GM21825 (cell line): ENCODE results near the gene RNF17.

Source experiments
- ATAC-seq: cut with Tn5 transposase; IDR thresholded peaks from one replicate; pipeline ENCODE4 v1.9.1; 2021; ENCODE audit warnings: mild to moderate bottlenecking, moderate library complexity; ENCODE audit not compliant: unreplicated experiment

The RNF17 gene

DNA sequence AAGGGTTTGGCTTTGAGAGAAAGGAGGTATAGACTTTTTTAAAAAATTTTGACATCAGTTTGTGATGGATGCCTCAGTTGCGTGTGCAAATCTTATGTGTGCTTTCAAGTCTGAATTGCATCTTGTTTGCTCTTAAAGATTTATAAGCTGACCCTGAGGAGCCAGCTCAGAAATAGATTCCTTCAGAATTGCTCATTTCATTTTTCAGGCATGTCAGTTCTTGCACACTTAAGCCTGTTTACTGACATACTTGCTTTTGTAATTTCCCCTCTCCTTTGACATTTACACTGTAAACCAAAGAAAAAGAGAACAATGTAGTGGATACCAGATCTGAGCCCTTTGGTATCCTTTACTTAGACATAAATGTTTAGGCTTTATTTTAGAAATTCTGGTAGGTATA, 87.6 kb downstream of the RNF17 start:
- ATAC-seq = no peak

DNA sequence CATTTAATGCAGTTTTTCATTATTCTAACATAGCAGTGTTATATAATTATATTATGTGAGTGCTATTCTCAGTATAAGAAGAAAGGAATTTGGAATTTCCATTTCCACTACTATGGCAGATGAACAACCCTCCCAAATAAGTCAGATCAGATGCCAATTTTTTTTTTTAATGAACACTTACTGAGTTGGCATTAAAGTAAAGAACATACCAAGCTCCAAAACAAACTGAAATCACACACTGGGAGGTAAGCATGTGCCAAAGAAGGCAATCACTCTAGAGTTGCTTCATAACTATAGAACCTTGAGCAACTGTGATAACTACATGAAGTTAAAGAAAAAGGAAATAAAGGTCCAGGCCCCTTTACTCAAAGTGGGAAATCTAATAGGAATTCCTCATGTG, 90.3 kb downstream of the RNF17 start:
- no peak for ATAC-seq

- no peak for ATAC-seq
Measured at GRCh38 chr13:24858953-24859352, 95.0 kb downstream of the RNF17 start.

- no peak for ATAC-seq
Measured at GRCh38 chr13:24860770-24861169, 96.8 kb downstream of the RNF17 start.

DNA sequence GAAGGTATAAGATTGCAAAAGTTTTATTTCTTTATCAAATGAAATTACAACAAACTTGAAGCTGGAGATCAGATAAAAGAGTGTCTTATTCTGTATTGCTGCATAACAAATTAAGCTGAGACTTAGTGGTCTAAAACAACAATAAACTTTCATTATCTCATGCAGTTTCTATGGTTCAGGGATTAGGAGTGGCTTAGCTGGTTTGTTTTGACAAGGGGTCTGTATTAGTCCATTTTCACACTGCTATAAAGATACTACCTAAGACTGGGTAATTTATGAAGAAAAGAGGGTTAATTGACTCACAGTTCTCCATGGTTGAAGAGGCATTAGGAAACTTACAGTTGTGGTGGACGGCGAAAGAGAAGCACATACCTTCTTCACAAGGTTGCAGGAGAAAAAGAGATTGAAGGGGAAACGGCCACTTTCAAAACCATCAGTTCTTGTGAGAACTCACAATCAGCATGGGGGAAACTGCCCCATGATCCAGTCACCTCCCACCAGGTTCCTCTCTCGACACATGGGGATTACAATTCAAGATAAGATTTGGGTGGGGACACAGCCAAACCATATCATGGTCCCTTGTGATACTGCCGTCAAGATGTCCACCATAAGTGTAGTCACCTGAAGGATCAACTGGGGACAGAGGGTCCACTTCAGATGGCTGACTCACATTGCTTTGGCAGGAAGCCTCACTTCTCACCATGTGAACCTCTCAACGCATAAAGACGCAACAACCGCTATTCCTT, 97.8 kb downstream of the RNF17 start:
- no peak for ATAC-seq

DNA sequence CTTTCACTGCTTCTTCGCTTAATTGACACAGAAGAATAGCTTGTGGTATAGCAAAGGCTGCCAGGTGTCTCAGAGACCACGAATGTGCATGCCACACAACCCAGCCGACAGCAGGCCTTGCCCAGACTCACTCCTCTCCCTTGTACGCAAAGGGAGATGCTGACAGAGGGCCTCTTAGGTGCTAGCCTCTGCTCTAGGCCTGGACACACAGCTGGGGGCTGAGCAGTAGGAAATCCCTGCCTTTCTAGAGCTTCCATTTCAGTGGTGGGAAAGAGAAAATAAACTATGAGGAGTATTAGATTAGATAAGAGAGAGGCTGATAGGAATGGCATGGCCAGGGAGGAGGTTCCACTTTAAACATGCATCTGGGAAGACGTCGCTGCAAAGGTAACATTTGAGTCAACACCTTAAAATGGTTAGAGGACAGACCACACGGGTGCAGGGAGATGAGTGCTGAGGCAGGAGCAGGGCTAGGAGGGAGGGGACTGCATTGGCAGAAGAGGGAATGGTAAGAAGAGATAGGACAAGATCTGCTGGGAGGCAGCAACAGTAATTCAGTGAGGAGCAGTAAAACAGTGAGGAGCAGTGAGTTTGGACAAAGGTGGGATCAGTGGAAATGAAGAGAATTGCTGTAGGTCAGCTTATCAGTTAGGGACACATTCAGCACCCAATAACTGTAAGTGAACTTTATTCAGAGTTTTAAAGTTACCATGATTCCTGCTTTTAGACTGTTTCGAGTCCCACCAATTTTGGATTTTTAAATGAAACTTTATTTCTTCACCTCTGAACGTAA, 100.0 kb downstream of the RNF17 start:
- ATAC-seq = no peak

GRCh38 chr13:24864579-24864978, 100.6 kb downstream of the RNF17 start:
- ATAC-seq = no peak

DNA sequence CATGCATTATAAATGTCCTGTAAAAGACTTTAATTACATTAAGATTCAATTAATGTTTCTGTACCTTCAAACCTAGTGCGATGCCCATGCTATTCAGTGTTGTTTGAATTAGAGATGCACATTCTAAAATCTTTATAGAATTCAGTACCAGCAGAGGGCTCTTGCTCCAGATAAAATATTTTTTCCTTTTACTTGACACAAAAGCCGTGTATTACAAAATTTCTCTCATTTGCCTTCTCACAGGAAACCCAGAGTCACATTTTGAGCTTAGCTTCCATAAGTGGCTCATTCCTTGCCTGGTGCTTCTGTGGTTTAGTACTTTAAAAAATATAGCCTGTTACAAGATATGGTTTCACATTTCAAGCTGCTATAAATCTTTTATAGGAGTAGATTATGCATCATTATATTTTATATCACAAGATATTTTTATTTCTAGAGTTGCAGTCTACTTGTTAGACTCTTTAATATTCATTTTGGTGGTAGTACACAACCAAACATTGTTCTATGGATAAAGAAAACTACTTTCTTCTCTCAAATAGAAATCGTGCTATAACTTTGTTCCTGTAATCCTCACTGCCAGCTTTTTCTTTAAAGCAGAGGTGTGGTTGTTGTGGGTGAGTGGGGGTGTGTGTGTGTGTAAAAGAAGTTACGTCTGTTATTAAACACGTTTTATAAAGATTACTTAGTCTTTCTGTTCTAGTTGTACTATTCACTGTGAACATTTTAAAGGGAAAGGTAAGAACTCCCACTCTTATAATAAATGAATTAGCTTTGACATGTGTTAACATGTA, 101.4 kb downstream of the RNF17 start:
- no peak for ATAC-seq

DNA sequence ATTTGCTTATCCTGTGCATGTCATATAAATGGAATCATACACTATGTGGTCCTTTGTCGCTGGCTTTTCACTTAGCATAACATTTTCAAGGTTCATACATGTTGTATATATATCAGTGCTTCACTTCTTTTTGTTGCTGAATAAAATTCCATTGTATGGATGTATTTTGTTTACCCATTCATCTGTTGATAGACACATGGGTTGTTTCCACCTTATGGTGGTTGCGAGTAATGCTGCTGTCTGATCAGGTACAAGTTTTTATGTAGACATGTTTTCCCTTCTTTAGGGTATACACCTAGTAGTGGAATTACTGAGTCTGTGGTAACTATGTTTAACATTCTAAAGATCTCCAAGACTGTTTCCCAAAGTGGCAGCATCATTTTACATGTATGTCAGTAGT, 102.5 kb downstream of the RNF17 start:
- no peak for ATAC-seq

- no peak for ATAC-seq
Measured at GRCh38 chr13:24868874-24869273, 104.9 kb downstream of the RNF17 start.

- ATAC-seq = no peak
Measured at GRCh38 chr13:24870380-24870760, 106.4 kb downstream of the RNF17 start.

DNA sequence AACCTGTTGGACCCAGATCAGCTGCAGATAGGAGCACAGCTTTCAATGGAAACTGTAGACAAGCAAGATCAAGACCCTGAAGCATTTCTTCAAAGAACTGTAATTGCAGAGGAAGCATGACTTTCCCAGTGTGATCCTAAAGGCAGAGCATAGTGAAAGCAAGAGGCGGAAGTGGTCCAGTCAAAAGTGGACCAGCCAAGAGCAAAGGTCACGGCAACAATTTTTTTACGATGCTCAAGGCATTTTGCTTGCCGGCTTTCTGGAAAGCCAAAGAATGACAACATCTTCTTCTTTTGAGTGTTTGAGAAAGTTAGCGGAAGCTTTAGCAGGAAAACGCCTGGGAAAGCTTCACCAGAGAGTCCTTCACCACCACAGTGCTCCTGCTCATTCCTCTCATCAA, 111.6 kb downstream of the RNF17 start:
- no peak for ATAC-seq

DNA sequence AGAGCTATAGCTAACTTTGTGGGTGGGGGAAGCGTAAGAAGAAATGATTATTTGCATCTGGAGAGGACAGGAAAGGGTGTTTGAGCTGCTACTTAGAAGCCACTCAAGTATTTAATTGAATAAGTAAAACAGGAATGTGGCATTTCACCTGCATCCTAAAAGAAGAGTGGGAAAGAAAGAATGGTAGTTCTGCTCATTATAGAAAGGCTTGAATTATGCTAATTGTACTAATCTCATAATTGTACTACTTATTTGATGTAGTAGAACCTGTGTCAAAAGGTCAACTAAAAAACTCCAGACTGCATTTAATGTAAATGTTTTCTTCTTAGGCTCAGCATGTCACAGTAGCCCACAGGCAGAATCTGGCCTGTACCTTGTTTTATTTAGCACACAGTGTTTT, 113.6 kb downstream of the RNF17 start:
- no peak for ATAC-seq

DNA sequence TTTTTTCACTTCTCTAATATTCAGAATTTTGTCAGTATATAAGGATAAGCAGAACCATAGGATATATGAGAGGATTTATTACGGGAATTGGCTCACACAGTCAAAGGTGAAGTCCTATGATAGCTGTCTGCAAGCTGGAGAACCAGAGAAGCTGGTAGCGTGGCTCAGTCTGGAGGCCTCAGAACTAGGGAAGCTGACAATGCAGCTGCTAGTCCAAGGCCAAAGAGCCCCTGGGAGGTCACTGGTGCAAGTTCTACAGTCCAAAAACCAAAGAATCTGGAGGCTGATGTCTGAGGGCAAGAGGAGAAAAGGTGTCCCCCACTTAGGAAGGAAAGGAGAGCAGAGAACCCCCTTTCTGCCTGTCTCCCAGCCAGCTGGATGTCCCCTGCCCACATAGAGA, 114.4 kb downstream of the RNF17 start:
- ATAC-seq = no peak

DNA sequence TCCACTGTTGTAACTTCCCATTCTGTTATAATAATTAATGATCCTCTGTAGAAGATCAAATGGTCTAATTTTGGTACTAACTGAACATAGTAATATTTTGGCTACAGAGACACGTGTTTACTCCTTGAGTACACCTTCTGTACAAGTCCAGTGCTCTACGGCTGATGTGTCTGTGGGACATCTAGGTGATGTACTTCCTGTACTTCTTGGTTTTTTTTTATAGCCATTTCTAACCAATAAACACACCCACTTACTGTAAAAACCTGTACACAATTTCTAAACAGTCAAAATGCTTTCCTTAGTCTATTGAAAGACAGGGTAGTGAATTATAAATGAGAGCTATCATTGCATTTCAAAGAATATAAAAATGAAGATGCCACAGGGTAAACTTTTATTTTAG, 118.7 kb downstream of the RNF17 start:
- ATAC-seq = no peak

DNA sequence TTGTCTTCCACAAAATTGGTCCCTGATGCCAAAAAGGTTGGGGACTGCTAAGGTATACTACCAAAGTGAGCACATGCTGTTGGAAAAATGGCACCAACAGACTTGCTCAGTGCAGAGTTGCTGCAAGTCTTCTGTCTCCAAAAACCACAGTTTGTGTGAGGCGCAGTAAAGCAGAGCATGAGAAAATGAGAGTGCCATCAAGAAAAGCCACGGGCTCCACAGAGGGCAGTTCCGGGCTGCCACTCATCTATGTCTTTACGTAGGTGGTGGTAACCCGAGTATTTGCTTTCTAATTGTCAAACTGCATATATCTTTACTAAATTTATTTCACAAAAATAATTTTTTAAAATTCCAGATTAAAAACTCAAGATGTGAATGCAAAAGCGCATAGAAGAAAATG, 123.8 kb downstream of the RNF17 start:
- no peak for ATAC-seq

- ATAC-seq = no peak
Measured at GRCh38 chr13:24888291-24888931, 124.4 kb downstream of the RNF17 start.

DNA sequence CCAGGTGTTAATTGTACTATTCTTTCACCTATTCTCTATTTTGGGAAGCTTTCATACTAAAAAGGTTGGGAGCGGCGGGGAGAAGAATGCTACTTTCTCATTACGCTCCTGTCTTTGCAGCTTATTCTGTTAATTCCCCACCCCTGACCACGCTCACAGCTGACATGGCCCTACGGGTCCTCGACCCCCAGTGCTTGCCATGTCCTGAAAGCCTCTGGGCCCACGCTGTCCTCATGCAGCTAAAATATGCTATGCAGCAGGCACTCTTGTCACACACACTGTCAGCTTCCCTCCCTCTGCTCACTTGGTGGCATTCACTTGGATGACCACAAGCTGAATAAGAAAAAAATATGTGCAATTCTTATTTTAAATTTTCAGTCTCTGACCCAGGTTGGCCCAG, 126.3 kb downstream of the RNF17 start:
- no peak for ATAC-seq

DNA sequence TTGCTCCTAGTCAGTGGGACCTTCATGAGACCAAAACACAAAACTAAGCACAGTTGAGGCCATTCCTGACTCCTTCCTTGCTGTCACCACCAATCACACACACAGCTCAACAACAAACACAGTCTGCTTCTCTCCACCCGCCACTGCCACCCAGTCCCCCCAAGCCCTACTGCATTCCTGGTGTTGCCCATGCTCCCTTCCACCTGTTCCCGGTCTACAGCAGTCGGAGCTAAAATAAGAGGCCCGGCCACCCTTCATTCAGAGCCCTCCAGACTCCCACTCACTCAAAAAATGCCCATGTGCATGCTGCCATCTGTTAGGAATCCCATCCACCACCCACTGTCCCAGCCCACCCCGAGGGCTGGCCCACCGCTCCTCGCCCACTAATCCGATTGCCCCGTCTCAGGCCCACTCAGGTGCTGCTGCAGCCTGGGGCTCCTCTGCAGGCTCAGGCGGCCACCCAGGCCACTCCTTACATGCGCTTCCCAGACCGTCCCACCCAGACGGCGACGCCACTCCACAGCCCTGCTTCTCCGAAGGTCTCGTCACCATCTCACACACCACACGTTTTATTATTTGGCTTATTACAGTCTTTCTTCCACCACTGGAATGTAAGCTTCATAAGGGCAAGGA, 127.6 kb downstream of the RNF17 start:
- ATAC-seq = no peak

DNA sequence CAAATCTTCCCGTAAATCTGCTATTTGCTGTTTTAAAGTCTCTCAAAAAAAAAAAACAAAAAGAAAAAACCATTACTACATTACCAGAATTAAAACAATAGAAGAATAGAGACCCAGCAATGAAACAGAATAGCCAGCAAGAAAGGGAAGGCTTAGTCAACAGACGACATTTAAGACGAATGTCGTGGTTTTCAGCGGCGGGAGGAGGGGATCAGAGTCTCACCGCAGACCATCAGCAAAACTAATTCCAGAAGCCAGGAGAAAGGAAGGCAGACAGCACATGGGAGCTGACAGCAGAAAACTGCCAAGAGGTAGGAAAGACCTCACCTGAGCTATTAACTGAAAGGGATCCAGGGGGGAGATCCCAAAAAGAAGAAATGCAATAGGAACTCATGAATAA, 128.9 kb downstream of the RNF17 start:
- ATAC-seq = no peak

GRCh38 chr13:24893863-24894262, 129.9 kb downstream of the RNF17 start:
- no peak for ATAC-seq
